K562 (cell line): Measurements from ENCODE around the gene GSK3B. TPM values are rescaled to one million over a fixed set of nuclear protein-coding genes. Genes with fewer than 3 reads are reported as not detected.

Experiments used
- ATAC-seq: fragments of 200-7000 bp; cut with Tn5 transposase; 3 replicates; pipeline ENCODE4 v1.9.1; 2020; ENCODE audit warnings: moderate library complexity
- BruUV-seq: library from RNA; stranded (reverse); fragments of 400-500 nt; replicated peaks from 2 replicates; lab custom pipeline; 2021; lab: Mats Ljungman, UMichigan
- CTCF ChIA-PET: fragments of 300-600 bp; formaldehyde crosslinking; extraction: SDS; loops from one replicate; lab custom pipeline; 2021; ENCODE audit warnings: low intra/inter-chr PET ratio; lab: Yijun Ruan, JAX
- POLR2A ChIA-PET: fragments of 300-600, 350-650 bp; sonication (Branson Sonifier 250); formaldehyde crosslinking; extraction: SDS; loops from one replicate; lab custom pipeline; 2021; ENCODE audit warnings: antibody characterized with exemption, inconsistent platforms; lab: Yijun Ruan, JAX
- DNase-seq, 4 experiments: peaks; one replicate each; pipeline versions ENCODE4 v3.0.0 to v3.0.0-alpha.2; 2011 to 2018; ENCODE audit warnings: low spot score in 3 of 4, mixed read lengths in 3 of 4; ENCODE audit errors: extremely low read depth in 1 of 4
- FAIRE-seq: peaks from 2 replicates; lab custom pipeline; 2011; peaks lifted over from hg19 to GRCh38; lab: Jason Lieb, UNC
- H2AFZ ChIP-seq: 2 replicates; pipeline ENCODE4 v1.6.0; 2011; ENCODE audit warnings: low read depth, low read length, control low read depth, inconsistent platforms
- H3K27ac ChIP-seq: fragments of 200-600 bp; 3 replicates; pipeline ENCODE4 v1.8.0; 2011; ENCODE audit warnings: low read depth, mild to moderate bottlenecking, control low read depth, inconsistent platforms, low read length, moderate library complexity, mixed read lengths; ENCODE audit errors: extremely low read depth
- H3K27me3 ChIP-seq, 2 experiments: fragments of 300-600 bp in 1 of 2; 2 replicates in 1 of 2; 3 replicates in 1 of 2; pipeline versions ENCODE4 v1.6.0 to v1.8.0; 2011; ENCODE audit warnings: inconsistent platforms in 2 of 2, low read length in 2 of 2, mild to moderate bottlenecking in 1 of 2, mixed read lengths in 1 of 2, moderate library complexity in 1 of 2; ENCODE audit not compliant: control insufficient read depth in 2 of 2, insufficient read depth in 2 of 2
- H3K36me3 ChIP-seq: fragments of 300-600 bp; 3 replicates; pipeline ENCODE4 v1.8.0; 2011; ENCODE audit warnings: mild to moderate bottlenecking, low read length, inconsistent platforms; ENCODE audit not compliant: control insufficient read depth, insufficient read depth
- H3K4me1 ChIP-seq, 2 experiments: fragments of 200-600 bp in 1 of 2; replicated peaks in 1 of 2; 2 replicates in 1 of 2; 3 replicates in 1 of 2; pipeline versions ENCODE4 v1.5.1 to v1.8.0; 2011; ENCODE audit warnings: inconsistent platforms in 2 of 2, low read length in 2 of 2, mild to moderate bottlenecking in 1 of 2, mixed read lengths in 1 of 2, moderate library complexity in 1 of 2; ENCODE audit not compliant: control insufficient read depth in 2 of 2, insufficient read depth in 2 of 2
- H3K4me2 ChIP-seq: 2 replicates; pipeline ENCODE4 v1.6.1; 2011; ENCODE audit warnings: low read length, control low read depth, inconsistent platforms, mixed read lengths; ENCODE audit not compliant: insufficient read depth
- H3K4me3 ChIP-seq: fragments of 200-600 bp; sonication (generic), shearing (Covaris generic); 2 replicates; pipeline ENCODE4 v1.5.1; 2016; ENCODE audit warnings: control low read depth, inconsistent platforms
- H3K79me2 ChIP-seq: fragments of 200-600 bp; 3 replicates; pipeline ENCODE4 v1.8.0; 2011; ENCODE audit warnings: low read length, inconsistent platforms; ENCODE audit not compliant: control insufficient read depth, insufficient read depth
- H3K9ac ChIP-seq, 2 experiments: 2 replicates each; pipeline versions ENCODE4 v1.6.0 to v1.6.1; 2011; ENCODE audit warnings: low read depth in 2 of 2, low read length in 2 of 2, control low read depth in 1 of 2, inconsistent platforms in 1 of 2, mild to moderate bottlenecking in 1 of 2, mixed read lengths in 1 of 2; ENCODE audit not compliant: insufficient read depth in 1 of 2
- H3K9me1 ChIP-seq: one replicate; pipeline ENCODE4 v1.6.0; 2011; ENCODE audit warnings: inconsistent platforms, mild to moderate bottlenecking, low read length, moderate library complexity; ENCODE audit not compliant: control insufficient read depth, insufficient read depth
- H3K9me3 ChIP-seq: replicated peaks from 2 replicates; pipeline ENCODE4 v1.5.1; 2011; ENCODE audit warnings: low read depth, low read length, inconsistent platforms; ENCODE audit not compliant: control insufficient read depth, insufficient read depth
- H4K20me1 ChIP-seq: replicated peaks from 2 replicates; pipeline ENCODE4 v1.6.1; 2011; ENCODE audit warnings: low read length, inconsistent platforms, mixed read lengths; ENCODE audit not compliant: control insufficient read depth, insufficient read depth
- CHD2 ChIP-seq: IDR thresholded peaks from 2 replicates; pipeline ENCODE4 v1.6.1; 2011; ENCODE audit warnings: low read depth, low read length
- DACH1 ChIP-seq: fragments of 450-650 bp; IDR thresholded peaks from 2 replicates; pipeline ENCODE4 v1.6.1; 2018; ENCODE audit not compliant: partially characterized antibody
- FOXJ2 ChIP-seq: fragments of 200-800 bp; sonication (Bioruptor generic); IDR thresholded peaks from 2 replicates; pipeline ENCODE4 v1.6.1; 2016; ENCODE audit warnings: missing genetic modification characterization, missing compliant biosample characterization
- HMGN3 ChIP-seq: IDR thresholded peaks from 2 replicates; pipeline ENCODE4 v1.6.1; 2011; ENCODE audit warnings: borderline replicate concordance, low read depth, mild to moderate bottlenecking, mixed read lengths, low read length; ENCODE audit not compliant: insufficient read length; ENCODE audit errors: extremely low read depth
- HNRNPH1 ChIP-seq: fragments of 200-400 bp; formaldehyde crosslinking; optimal IDR thresholded peaks from 2 replicates; pipeline ENCODE3; 2017; ENCODE audit warnings: low read depth, mild to moderate bottlenecking, low read length, moderate library complexity
- MED1 ChIP-seq: sonication (generic); formaldehyde crosslinking; IDR thresholded peaks from 2 replicates; pipeline ENCODE4 v1.8.1; 2023; ENCODE audit warnings: missing genetic modification reagents, borderline replicate concordance
- NR2F6 ChIP-seq: fragments of 450-650 bp; formaldehyde crosslinking; IDR thresholded peaks from 2 replicates; pipeline ENCODE4 v1.4.0; 2020; ENCODE audit warnings: mild to moderate bottlenecking
- TCFL5 ChIP-seq: fragments of 250-450 bp; sonication (Bioruptor Pico); conservative IDR thresholded peaks from 2 replicates; pipeline ENCODE4 v1.6.1; 2021; ENCODE audit warnings: mild to moderate bottlenecking, moderate library complexity, matching md5 sums
- ZBTB2 ChIP-seq: fragments of 450-650 bp; IDR thresholded peaks from 2 replicates; pipeline ENCODE4 v1.6.1; 2016; ENCODE audit warnings: antibody characterized with exemption
- ZNF280B ChIP-seq: fragments of 250-450 bp; sonication (Bioruptor Pico); IDR thresholded peaks from 2 replicates; pipeline ENCODE4 v1.5.1; 2021; ENCODE audit warnings: mild to moderate bottlenecking
- ZNF436 ChIP-seq: fragments of 250-450, 450-650 bp; sonication (Bioruptor Pico); formaldehyde crosslinking; IDR thresholded peaks from 2 replicates; pipeline ENCODE4 v1.7.0; 2020; ENCODE audit warnings: mild to moderate bottlenecking
- ZSCAN32 ChIP-seq: fragments of 450-650 bp; formaldehyde crosslinking; IDR thresholded peaks from 2 replicates; pipeline ENCODE4 v1.4.0; 2020; ENCODE audit warnings: mild to moderate bottlenecking, moderate library complexity
- WGBS: fragments of 100-300 bp; shearing (Covaris generic); methylation state at CpG from one replicate; pipeline ENCODE4 v1.1.6; 2016; ENCODE audit warnings: low coverage, mixed read lengths; ENCODE audit not compliant: insufficient coverage; ENCODE audit errors: missing lambda C conversion rate; 5-methylcytosine and 5-hydroxymethylcytosine counted together
- in situ Hi-C: fragments of 300-500 bp; cut with MboI; formaldehyde crosslinking; loops from 4 replicates; pipeline ENCODE4 v1.15.0; 2018; ENCODE audit warnings: inconsistent platforms, mixed read lengths
- intact Hi-C: fragments of 100-400 bp; cut with micrococcal nuclease; formaldehyde crosslinking; loops from 2 replicates; pipeline ENCODE4 v1.14.2; 2022
- polyA plus RNA-seq, 8 experiments: library from polyadenylated mRNA; depleted of rRNA in 4 of 8; stranded (reverse) in 5 of 8; unstranded in 3 of 8; fragments of >200 nt; fragmentation: Nextera tagmentation in 2 of 8; fragmentation: Illumina TruSeq in 1 of 8; extraction: Ambion mirVana in 2 of 8; extraction: Trizol in 1 of 8; gene quantifications; 2 replicates each; pipeline versions ENCODE4 v1.2.1 to v1.2.3, GENCODE V29; 2011 to 2014; ENCODE audit warnings: inconsistent platforms in 1 of 8, missing spikeins in 1 of 8
- total RNA-seq, 7 experiments: library from RNA; depleted of rRNA in 6 of 7; stranded (reverse); fragments of >200 nt in 6 of 7; fragmentation: Illumina TruSeq in 2 of 7; extraction: Trizol in 2 of 7; gene quantifications; 2 replicates each; pipeline versions ENCODE4 v1.2.1 to v1.2.3, GENCODE V29; 2011 to 2021; ENCODE audit warnings: low replicate concordance in 1 of 7

GSK3B gene
- total and polyA plus RNA-seq, 9 of the 15 experiments (the other 6 are each of a cell fraction or from before 2014, with no cell fraction given) = 4.7 to 25.0 (median 18.7) TPM

- TF ChIP-seq DACH1 = no peak
- no peak for TF ChIP-seq TCFL5 (CRISPR knock-in tag)
- no peak for TF ChIP-seq HNRNPH1
- TF ChIP-seq ZNF280B (CRISPR knock-in tag) = no peak
- no peak for TF ChIP-seq MED1
- TF ChIP-seq ZSCAN32 (CRISPR knock-in tag) = no peak
- no peak for TF ChIP-seq ZNF436 (CRISPR knock-in tag)
- no peak for TF ChIP-seq HMGN3
- no peak for TF ChIP-seq CHD2
- no peak for TF ChIP-seq NR2F6
These were observed 314.4 kb downstream of the GSK3B start (continued) for GRCh38 chr3:119779731-119780383.

GRCh38 chr3:119778811-119779210 lies 315.4 kb downstream of the GSK3B start:
- in situ Hi-C loops (no loop called here), intact Hi-C loops (no loop called here)
- Histone ChIP-seq H3K27me3 (no peaks in the 10 kb centered on the region), H3K9me1 (no peaks in the 10 kb centered on the region), H2AFZ (0 out of 2 replicates have a peak overlapping the region, but pooled peaks have one; percentile 33), H3K4me3 (no peak overlapping the region), H3K4me2 (no peak overlapping the region), H3K9ac (no peak overlapping the region), H3K79me2 (no peaks in the 10 kb centered on the region), H3K4me1 (peaks cover 0 to 14% of the 10 kb centered on the region in 2 experiments; a peak in 3 of 5 replicates), H3K27ac (no peak overlapping the region), H3K9me3 (no peaks in the 10 kb centered on the region; the same call in 1 of the 2 replicates), H4K20me1 (no peaks in the 10 kb centered on the region), H3K36me3 (no peaks in the 10 kb centered on the region)
- no TSS peak for BruUV-seq
- ChIA-PET CTCF (no interaction called here), POLR2A (no interaction called here)
- DNase-seq = no peak
- no peak for FAIRE-seq
- 48% methylated on average over 2 of the region's 2 CpGs for WGBS
- ATAC-seq = no peak
- TF ChIP-seq ZBTB2 = no peak
- TF ChIP-seq FOXJ2 (tag) = no peak
